ENCODE data around the gene TMEM174.

GRCh38 chr5:73131711-73132425, 41.1 kb upstream of the TMEM174 start:
- TF ChIP-seq CTCF (conservative IDR thresholded peaks at IDR 0.05 in 1 of 2, IDR thresholded peaks at IDR 0.05 in 1 of 2; ENCODE audit: low read depth in 1 of 2, low read length in 2 of 2) (no peak), EZH2 (IDR thresholded peaks at IDR 0.05; ENCODE audit: low read length, missing control alignments) (no peak)
